DMS153 treated with DMSO at 0.1 percent for 48 hours (cell line): ENCODE data around the gene SIGLEC14.
"Not testable (repeated sequence)": the region's sequence is repeated elsewhere in the genome, so short reads cannot be mapped to it uniquely, and the experiment has no call there.

Source experiments
- DNase-seq: peaks from one replicate; lab custom pipeline; 2025; ENCODE audit not compliant: unreplicated experiment; lab: John Stamatoyannopoulos, UW

The SIGLEC14 gene, protein sequence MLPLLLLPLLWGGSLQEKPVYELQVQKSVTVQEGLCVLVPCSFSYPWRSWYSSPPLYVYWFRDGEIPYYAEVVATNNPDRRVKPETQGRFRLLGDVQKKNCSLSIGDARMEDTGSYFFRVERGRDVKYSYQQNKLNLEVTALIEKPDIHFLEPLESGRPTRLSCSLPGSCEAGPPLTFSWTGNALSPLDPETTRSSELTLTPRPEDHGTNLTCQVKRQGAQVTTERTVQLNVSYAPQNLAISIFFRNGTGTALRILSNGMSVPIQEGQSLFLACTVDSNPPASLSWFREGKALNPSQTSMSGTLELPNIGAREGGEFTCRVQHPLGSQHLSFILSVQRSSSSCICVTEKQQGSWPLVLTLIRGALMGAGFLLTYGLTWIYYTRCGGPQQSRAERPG

GRCh38 chr19:51646730-51647129 lies at the start of gene SIGLEC14:
Gene SIGLEC14 (minus strand): TSS chr19:51646825. CDS start chr19:51646759, 66 bp downstream.
- DNase-seq, result not testable (repeated sequence)

DNA sequence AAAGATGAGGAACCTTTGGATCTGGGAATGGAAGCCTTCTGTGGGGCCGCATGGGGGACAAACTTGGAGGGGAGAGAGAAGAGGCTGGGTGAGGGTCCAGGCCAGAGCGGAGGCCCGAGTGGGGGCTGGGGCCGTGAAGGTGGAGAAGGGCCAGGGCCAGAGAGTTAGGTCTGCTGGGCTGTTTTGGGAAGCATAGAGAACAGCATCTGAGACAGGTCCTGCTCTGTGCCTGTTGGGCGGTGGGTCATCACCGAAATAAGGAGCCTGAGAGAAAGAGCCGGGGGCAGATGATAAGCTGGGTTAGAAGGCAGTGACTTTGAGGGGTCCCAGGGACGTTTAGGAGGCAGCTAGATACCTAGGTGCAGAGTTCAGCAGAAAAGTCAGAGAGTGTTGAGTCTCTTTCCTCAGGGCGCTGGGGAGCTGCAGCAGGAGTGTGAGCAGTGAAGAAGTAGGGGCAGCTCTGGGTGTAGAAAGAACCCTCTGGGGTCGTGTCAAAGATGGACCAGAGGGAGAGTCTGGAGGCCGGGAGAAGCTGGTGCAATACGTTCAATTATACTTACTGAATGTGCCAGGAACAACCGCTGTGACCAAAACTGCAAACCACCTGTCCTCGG lies 49.2 kb upstream of the SIGLEC14 start:
- DNase-seq, result no peak

DNA sequence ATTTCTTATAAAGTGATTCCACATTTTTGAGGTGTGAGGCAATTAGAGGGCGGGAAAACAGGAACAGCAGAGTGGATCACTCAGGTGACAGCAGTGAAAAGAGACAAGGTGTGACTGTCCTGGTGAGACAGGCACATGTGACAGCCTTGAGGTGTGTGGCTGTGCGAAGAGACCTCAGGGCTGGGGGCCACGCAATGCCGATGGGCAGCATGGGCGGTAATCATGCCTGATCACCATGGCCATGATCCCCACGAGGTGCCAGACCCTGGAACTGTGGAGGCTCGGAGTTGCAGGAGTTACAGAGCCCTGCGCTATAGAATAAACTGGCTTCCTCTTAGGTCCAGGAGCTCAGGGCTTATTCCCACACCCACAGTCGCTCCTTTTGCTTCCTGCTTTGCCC lies 48.5 kb upstream of the SIGLEC14 start:
- no peak for DNase-seq

DNA sequence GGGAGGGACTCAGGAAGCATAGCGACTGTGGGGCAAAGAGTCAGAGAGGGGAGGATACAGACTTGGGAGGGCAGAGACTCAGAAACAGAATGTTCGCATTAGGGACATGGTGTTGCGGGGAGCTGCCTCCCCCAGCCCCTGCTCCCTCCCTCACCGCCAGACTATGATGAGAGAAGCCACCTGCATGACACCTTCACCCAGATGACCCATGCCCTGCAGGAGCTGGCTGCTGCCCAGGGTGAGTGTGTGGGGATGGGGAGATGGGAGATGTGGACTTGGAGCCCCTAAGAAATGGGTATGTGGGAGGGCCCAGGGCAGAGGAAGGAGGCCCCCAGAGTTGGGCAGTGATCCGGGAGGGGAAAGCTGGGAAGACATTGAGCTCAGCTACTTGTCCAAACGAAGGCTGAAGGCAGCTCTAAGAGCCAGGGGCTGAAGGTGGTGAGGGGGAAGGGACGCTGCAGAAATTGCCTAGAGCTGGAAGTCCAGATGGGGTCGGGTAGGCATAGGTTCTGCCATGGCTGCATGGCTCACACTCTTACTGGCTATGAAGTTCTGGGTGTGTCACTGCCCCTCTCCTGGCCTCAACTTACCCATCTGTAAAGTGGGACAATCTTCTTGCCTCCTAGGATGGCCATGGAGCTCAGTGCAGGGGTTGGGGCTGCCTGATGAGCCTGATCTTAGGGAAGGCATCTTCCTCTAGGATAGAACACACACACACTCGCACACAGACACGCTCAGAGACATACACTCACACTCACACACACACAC lies 47.9 kb upstream of the SIGLEC14 start:
- DNase-seq, result no peak

DNA sequence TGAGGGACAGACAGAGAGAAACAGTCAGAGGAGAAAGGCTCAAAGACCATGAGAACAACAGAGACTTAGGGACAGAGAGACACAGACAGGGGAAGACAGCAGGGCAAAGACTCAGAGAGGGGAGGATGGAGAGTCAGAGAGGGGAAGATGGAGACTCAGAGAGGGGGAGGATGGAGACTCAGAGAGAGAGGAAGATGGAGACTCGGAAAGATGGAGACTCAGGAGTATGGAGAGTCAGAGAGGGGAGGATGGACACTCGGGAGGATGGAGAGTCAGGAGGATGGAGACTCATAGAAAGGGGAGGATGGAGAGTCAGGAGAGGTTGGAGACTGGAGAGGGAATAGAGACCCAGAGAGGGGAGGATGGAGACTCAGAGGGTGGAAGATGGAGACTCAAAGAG lies 47.2 kb upstream of the SIGLEC14 start:
- no peak for DNase-seq

DNA sequence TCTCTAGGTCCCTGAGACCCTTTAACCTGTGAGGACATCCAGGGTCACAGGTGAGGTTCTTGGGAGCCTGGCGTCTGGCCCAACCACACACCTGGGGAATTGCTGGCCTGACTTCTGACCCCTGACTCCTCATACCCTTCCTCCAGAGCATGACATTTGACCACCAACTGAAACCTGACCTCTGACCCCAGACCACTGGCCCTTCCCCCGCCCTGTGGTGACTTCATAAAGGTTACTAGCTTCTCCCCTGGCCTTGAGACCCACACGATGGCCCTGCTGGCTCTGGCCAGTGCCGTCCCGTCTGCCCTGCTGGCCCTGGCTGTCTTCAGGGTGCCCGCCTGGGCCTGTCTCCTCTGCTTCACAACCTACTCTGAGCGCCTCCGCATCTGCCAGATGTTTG lies 46.6 kb upstream of the SIGLEC14 start, which contains the start of gene SPACA6:
TSS of gene SPACA6 (plus strand) at position 71 of the 400 bp plus-strand sequence. CDS start at position 268, 197 bp downstream.
- no peak for DNase-seq

GRCh38 chr19:51692468-51692867 lies 45.8 kb upstream of the SIGLEC14 start:
- no peak for DNase-seq

GRCh38 chr19:51691584-51692428 lies 45.2 kb upstream of the SIGLEC14 start:
- no peak for DNase-seq

GRCh38 chr19:51691074-51691583 lies 44.5 kb upstream of the SIGLEC14 start:
- peak; percentile 13 for DNase-seq

DNA sequence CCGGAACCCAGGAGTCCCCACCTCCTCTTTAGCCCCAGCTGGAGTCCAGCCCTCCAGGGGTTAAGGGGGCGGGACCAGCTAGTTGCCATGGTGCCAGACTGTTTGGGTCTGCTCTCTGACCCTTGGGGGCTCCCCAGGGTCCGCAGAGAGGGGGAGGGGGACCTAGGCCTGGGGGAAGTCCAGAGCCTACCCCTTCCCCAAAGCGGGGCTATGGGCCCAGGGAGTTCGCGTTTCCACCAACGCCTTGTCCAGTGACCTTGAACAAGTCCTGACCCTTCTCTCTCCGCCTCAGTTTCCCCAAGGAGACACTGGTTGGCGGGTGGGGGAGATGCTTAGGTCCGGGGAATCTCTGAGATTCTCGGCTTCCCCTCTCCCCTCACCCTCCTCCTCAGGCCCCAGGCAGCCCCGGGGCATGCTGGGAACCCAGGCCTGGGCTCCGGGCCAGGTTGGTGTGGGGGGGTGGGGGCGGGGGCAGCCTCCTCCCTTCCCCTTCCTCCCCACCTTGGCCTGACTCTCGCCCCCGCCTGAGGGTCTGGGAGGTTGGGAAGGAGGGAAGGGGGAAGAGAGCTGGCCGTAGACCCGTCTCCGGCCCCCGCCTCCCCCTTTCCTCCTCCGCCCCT lies 43.9 kb upstream of the SIGLEC14 start:
- peak; percentile 23 for DNase-seq

DNA sequence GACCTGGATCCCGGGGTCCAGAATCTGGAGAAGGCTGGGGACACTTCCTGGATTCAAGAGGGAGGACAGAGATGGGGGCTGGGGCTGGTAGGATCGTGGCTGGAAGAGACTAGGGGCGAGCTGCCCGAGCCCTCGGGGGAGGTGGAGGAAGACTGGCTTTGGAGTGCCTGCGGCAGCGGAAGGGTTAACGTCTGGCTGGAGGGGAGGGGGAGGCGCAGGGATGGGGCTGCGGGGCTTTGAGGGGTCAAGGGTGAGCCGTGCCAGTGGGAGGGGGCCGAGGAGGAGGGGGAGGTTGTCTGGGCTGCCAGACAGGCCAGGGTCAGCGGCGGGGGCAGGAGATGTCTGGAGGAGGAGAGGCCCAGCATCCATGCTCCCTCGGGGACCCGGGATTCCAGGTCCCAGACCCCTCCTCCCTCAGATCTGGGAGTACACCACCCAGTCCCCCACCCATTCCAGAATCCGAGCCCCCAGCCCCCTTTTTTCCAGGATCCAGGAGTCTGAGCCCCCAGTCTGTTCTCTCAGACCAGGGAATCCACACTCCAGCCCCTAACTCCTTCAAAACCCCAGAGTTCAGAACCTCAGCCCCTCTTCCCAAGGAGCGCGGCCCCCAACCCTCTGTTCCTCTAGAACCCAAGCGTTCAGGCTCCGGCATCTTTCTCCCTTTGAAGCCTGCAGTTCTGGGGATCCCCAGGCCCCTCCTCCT lies 43.3 kb upstream of the SIGLEC14 start:
- DNase-seq, result no peak

DNA sequence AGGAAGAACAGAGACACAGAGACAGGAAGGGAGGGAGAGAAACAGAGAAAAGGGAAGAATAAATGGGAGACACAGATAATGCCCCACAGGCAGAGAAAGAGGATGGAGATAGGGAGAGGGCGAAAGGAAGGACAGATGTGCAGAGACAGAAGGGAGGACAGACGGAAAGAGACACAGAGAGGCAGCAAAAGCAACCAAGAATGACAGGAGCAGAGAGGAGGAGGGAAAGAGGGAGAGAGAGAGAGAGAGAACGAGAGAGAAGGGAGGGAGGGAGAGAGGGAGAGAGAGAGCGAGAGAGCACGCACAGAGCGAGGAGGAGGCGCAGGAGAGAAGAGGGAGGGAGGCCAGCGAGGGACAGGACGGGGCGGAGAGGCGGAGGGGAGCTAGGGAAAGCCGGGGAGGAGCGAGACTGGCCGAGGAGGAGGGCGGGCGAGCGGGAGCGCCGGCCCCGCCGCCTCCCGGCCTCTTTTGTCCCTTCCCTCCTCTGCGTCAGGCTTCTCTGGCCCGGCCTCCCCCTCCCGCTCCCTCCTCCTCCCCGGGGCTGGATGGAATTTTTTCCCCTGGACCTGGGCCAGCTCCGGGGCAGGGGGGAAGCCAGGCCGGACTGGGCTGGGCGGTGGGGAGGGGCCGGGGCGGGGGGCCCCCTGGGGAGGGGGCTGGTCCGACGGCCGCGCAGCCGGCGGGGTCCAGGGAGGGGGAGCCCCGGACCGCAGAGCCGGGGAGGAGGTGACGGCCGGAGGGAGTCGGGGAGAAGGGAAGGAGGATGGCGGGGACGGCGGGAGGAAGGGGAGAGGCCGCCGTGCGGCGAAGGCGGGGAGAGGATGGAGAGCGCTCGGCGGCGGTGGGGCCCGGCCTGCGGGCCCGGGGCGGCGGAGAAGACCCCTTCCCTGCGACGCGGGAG lies 42.3 kb upstream of the SIGLEC14 start:
- peak; percentile 84 for DNase-seq

- DNase-seq, result no peak
These were observed 41.4 kb upstream of the SIGLEC14 start for GRCh38 chr19:51687791-51688670.

DNA sequence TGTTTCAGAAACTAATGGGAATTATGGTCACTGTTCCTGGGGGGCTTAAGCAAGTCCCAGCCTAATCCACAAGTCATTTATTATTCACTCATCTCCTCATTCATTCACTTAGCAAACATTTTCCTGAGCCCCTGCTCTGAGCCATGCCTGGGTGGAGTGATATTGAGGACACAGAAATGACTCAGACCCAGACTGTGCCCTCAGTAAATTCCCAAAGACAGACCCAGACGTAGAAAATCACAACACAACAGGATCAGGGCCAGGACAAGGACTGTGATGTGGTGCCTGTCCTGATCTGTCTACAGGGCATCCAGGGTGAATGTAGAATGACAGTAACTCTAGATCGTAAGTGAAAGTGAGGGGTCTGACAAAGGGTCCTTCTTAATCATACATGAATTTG lies 39.5 kb upstream of the SIGLEC14 start:
- DNase-seq, result no peak

- no peak for DNase-seq
These were observed 34.8 kb upstream of the SIGLEC14 start for GRCh38 chr19:51681286-51681941.

- no peak for DNase-seq
These were observed 33.8 kb upstream of the SIGLEC14 start for GRCh38 chr19:51680474-51680873.

DNA sequence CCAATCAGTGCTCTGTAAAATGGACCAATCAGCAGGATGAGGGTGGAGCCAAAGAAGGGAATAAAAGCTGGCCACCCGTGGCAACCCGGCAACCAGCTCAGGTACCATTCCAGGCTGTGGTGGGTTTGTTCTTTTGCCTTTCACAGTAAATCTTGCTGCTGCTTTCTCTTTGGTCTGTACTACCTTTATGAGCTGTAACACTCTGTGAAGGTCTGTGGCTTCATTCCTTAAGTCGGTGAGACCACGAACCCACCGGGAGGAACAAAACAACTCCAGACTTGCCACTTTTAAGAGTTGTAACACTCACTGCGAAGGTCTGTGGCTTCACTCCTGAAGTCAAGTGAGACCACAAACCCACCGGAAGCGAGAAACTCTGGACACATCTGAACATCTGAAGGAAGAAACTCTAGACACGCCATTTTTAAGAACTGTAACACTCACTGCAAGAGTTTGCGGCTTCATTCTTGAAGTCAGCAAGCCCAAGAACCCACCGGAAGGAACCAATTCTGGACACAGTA lies 30.0 kb upstream of the SIGLEC14 start:
- no peak for DNase-seq
